Measurements from ENCODE around the gene IFFO2. TPM values are rescaled to one million over a fixed set of nuclear protein-coding genes. Genes with fewer than 3 reads are reported as not detected.
"Not testable (repeated sequence)": the region's sequence is repeated elsewhere in the genome, so short reads cannot be mapped to it uniquely, and the experiment has no call there.

IFFO2 gene
- total RNA-seq, 6 donors from 2014 or later, result 9.2 to 19.3 (median 11.0) TPM

- no peaks in the 10 kb centered on the region for H3K27me3 ChIP-seq
- no peak overlapping the region for H3K4me3 ChIP-seq
- DNase-seq (no peak), ATAC-seq (ENCODE audit: low FRiP score in 2 of 2) (no peak)
- H3K27ac ChIP-seq, result no peak overlapping the region
- 79 to 82% methylated on average over 4 of the region's 4 CpGs for WGBS, 2 donors
- TF ChIP-seq CTCF (IDR thresholded peaks at IDR 0.05) (no peak), EP300 (IDR thresholded peaks at IDR 0.05) (no peak), POLR2A (IDR thresholded peaks at IDR 0.05) (no peak), POLR2AphosphoS5 (IDR thresholded peaks at IDR 0.05) (no peak)
- no peaks in the 10 kb centered on the region for H3K36me3 ChIP-seq
- no peaks in the 10 kb centered on the region for H3K9me3 ChIP-seq
- peaks cover 16 to 22% (median 20%) of the 10 kb centered on the region in 4 donors for H3K4me1 ChIP-seq
Measured at GRCh38 chr1:18899363-18900049, 57.0 kb downstream of the IFFO2 start.

GRCh38 chr1:18898567-18898966 lies 57.9 kb downstream of the IFFO2 start:
- Histone ChIP-seq H3K9me3 (no peaks in the 10 kb centered on the region), H3K4me3 (no peak overlapping the region), H3K36me3 (no peaks in the 10 kb centered on the region), H3K4me1 (peaks cover 15 to 20% (median 18%) of the 10 kb centered on the region in 4 donors), H3K27ac (no peak overlapping the region), H3K27me3 (no peaks in the 10 kb centered on the region)
- no peak for TF ChIP-seq EP300 (IDR thresholded peaks at IDR 0.05)
- no peak for TF ChIP-seq POLR2AphosphoS5 (IDR thresholded peaks at IDR 0.05)
- no peak for TF ChIP-seq CTCF (IDR thresholded peaks at IDR 0.05)
- TF ChIP-seq POLR2A (IDR thresholded peaks at IDR 0.05), result no peak
- no peak for ATAC-seq (ENCODE audit: low FRiP score in 2 of 2)
- no peak for DNase-seq
- 91 to 95% methylated on average over 8 of the region's 8 CpGs for WGBS, 2 donors

GRCh38 chr1:18895317-18895716 lies 61.2 kb downstream of the IFFO2 start:
- DNase-seq (no peak), ATAC-seq (ENCODE audit: low FRiP score in 2 of 2) (no peak)
- H3K27me3 ChIP-seq, result no peaks in the 10 kb centered on the region
- H3K4me1 ChIP-seq, result no peaks in the 10 kb centered on the region
- 87 to 92% methylated on average over 2 to 6 of the region's 6 CpGs for WGBS, 2 donors
- no peak overlapping the region for H3K27ac ChIP-seq
- no peak overlapping the region for H3K4me3 ChIP-seq
- no peaks in the 10 kb centered on the region for H3K9me3 ChIP-seq
- TF ChIP-seq POLR2AphosphoS5 (IDR thresholded peaks at IDR 0.05) (no peak), CTCF (IDR thresholded peaks at IDR 0.05) (no peak)
- no peaks in the 10 kb centered on the region for H3K36me3 ChIP-seq

DNA sequence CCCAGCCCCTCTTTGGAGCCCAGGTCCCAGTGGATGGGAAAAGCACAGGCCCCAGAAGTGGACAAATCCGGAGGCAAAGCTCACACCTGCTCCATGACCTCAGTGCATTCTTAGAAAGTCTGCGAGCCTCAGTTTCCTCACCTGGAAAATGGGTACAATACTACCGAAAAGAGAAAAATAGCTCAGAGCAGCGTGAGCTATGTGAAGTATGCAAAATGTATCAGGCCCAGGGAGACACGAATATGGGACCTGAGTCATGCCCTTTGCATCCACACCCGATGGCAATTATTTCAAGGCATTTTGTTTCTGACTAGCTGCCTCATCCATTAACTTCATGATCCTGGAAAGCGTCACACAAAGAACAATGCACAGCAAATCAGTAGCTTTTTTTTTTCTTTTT lies 63.4 kb downstream of the IFFO2 start:
- Histone ChIP-seq H3K4me3 (no peak overlapping the region), H3K9me3 (no peaks in the 10 kb centered on the region), H3K27ac (no peak overlapping the region), H3K36me3 (peaks cover 0 to 5% (median 2%) of the 10 kb centered on the region in 4 donors), H3K27me3 (no peaks in the 10 kb centered on the region), H3K4me1 (no peaks in the 10 kb centered on the region)
- TF ChIP-seq CTCF (IDR thresholded peaks at IDR 0.05) (no peak), EP300 (IDR thresholded peaks at IDR 0.05) (no peak), POLR2A (IDR thresholded peaks at IDR 0.05) (no peak), POLR2AphosphoS5 (IDR thresholded peaks at IDR 0.05) (no peak)
- WGBS, 2 donors, result 84 to 93% methylated on average over 7 of the region's 7 CpGs
- DNase-seq (no peak), ATAC-seq (ENCODE audit: low FRiP score in 2 of 2) (no peak)

- not testable (repeated sequence) for H3K4me3 ChIP-seq; H3K4me1 ChIP-seq; H3K27me3 ChIP-seq; H3K36me3 ChIP-seq; H3K27ac ChIP-seq; ATAC-seq (ENCODE audit: low FRiP score in 2 of 2); H3K9me3 ChIP-seq; DNase-seq
- WGBS, 2 donors, result 86 to 88% methylated on average over 7 of the region's 7 CpGs
Measured at GRCh38 chr1:18891858-18892257, 64.6 kb downstream of the IFFO2 start.

Data from upper lobe of left lung (tissue), 6 donors.